IPS-20b (cell line): ENCODE data around the gene GJD2.
A peak's percentile ranks its signal among the peaks of the same experiment; 100 is the strongest.

Source experiments
- H3K27ac ChIP-seq: one replicate; pipeline ENCODE4 v1.5.1; 2013; ENCODE audit warnings: low read length
- H3K27me3 ChIP-seq: 2 replicates; pipeline ENCODE4 v1.6.1; 2013; ENCODE audit warnings: mild to moderate bottlenecking, low read length, inconsistent platforms; ENCODE audit not compliant: insufficient read depth
- H3K36me3 ChIP-seq: 2 replicates; pipeline ENCODE4 v1.6.1; 2013; ENCODE audit warnings: low read depth, mild to moderate bottlenecking, inconsistent platforms, low read length, moderate library complexity; ENCODE audit not compliant: insufficient read depth
- H3K4me1 ChIP-seq: 2 replicates; pipeline ENCODE4 v1.6.1; 2013; ENCODE audit warnings: mild to moderate bottlenecking, control low read depth, inconsistent platforms, low read length, moderate library complexity; ENCODE audit not compliant: insufficient read depth
- H3K4me3 ChIP-seq: 2 replicates; pipeline ENCODE4 v1.5.1; 2013; ENCODE audit warnings: mild to moderate bottlenecking, low read length, inconsistent platforms
- H3K9ac ChIP-seq: 2 replicates; pipeline ENCODE4 v1.6.1; 2013; ENCODE audit warnings: low read depth, mild to moderate bottlenecking, inconsistent platforms, low read length, moderate library complexity
- H3K9me3 ChIP-seq: 2 replicates; pipeline ENCODE4 v1.6.1; 2013; ENCODE audit warnings: mild to moderate bottlenecking, low read depth, low read length, inconsistent platforms; ENCODE audit not compliant: insufficient read depth

The GJD2 gene

DNA sequence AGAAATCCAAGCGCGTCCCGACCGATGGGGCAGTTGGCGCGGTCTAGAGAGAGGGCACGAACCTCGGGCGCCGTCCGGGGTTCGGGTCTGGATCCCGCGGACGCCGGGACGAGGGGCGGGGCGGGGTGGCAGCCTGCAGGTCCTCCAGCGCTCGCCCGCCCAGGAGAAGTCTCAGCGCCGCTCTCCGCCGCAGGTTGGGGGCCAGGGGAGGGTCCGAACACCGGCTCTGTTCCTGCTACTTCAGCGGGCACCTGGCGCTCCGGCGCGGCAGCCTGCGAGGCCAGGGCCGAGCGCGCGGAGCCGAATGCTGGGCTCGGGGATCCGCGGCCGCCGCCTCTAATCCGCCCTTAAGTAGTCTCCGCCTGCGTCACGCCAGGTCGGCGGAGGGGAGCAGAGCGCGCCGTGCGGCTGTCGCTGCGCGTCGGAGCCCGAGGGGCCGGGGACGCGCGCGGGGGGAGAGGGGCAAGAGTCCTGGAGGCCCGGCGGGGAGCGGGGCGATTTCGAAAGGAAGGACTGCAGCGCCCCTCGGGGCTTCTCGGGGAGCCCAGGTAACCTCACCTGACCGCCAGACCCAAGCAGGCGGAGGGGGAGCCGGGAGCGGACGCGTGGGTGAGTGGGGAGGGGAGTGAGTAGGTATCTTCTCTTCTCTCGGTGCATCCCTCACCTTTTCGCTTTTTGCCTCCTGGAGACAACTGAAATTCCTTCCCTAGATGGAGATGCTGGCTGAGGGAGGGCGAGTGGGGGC is at the start of gene GJD2:
Gene GJD2, minus strand, starts transcription at position 325 of the 745 bp plus-strand sequence. CDS start 510 bp downstream, outside the sequence.
- H3K4me3 ChIP-seq, result peak within 1 kb of the TSS; percentile 72
- H3K27me3 ChIP-seq, result peaks cover 75% of the 10 kb centered on the region

DNA sequence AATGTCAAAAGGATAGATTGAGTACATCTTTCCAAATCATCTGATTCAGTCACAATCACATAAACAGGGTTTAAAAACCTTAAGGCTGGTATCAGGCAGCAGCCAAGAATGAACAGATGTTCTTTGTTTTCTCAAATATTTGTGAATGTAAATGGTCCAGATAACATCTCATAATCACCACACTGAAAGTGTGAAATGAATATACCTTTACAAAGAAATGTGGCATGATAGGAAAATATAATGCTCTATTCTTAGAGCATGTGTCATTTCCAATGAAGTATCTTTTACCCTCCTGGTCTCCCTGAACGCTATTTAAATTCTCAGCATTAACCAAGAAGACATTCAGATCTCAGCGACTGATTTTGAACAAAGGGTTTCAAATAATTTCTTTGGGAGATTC is 49.3 kb upstream of the GJD2 start:
- no peaks in the 10 kb centered on the region for H3K36me3 ChIP-seq
- H3K27ac ChIP-seq, result no peak overlapping the region
- no peak overlapping the region for H3K4me3 ChIP-seq
- H3K9me3 ChIP-seq, result no peaks in the 10 kb centered on the region
- H3K27me3 ChIP-seq, result no peaks in the 10 kb centered on the region
- peaks cover 14% of the 10 kb centered on the region for H3K4me1 ChIP-seq
- no peak overlapping the region for H3K9ac ChIP-seq

More for the DNA sequence above, at the start of gene GJD2:
- Histone ChIP-seq H3K4me1 (peaks cover 4% of the 10 kb centered on the region; the same call in 1 of the 2 replicates), H3K27ac (no peak within 1 kb of the TSS), H3K9ac (no peak within 1 kb of the TSS), H3K36me3 (no peaks in the 10 kb centered on the region), H3K9me3 (no peaks in the 10 kb centered on the region)

DNA sequence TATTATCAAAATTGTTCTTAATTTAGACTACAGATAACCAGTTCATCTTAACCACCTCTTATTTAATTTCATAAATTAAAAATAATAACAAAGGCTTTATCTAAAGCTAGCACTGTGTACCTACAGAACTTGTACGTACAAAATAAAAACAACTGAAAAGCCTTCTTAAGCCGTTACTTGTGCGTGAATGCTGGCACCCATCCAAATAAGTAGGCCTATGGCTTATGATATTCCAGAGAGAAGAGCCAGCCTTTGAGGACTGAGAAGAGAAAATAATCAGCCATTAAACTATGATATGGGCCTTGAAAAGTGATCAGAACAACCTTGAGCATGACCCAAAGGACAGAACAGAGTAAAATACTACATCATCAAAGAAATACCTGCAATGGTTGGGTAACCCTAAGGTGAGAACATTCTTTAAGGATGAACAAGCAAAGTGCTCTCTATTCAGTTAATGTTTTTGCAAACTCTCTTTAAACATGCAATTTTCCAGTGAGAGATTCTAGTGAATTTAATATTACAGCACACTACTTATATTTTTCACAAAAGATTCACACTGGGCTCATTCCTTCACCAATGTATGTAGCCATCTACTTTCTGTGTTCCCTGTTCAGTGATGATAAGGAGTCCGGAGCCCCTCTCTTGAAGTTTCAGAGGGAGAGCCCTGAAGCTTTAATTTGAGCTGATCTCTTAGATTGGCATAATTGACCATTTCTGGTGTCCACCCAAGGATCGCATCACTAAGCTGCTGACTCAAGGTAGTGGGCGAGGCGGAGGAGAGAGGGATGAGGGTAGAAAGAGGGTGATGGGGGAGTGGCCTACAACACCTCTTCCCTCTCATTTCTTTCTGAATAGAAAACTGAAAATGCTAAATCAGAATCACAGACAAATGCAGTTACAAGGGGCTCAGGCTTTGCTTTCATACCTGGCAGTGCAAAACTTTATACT is 48.3 kb upstream of the GJD2 start:
- H3K27ac ChIP-seq, result no peak overlapping the region
- no peaks in the 10 kb centered on the region for H3K27me3 ChIP-seq
- peaks cover 17% of the 10 kb centered on the region for H3K4me1 ChIP-seq
- H3K4me3 ChIP-seq, result no peak overlapping the region
- H3K9me3 ChIP-seq, result no peaks in the 10 kb centered on the region
- no peaks in the 10 kb centered on the region for H3K36me3 ChIP-seq
- no peak overlapping the region for H3K9ac ChIP-seq

DNA sequence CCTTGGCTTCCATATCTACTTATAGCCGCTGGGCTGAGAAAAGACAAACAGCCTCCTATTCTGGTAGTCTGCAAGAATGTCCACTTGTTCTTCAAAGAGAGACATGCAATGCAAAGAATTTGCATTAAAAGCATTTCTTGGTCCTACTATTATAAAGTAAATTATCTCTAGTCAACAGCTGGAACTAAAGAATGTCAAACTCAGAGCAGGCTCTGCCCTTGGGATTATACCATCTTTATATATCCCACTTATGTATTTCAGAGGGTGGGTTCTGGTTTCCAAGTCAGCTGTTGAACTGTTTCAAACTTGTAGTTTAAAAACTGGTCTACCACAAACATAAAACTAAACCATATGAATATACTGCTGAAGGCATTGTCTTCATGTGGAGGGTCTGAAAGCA is 47.6 kb upstream of the GJD2 start:
- Histone ChIP-seq H3K27ac (no peak overlapping the region), H3K9ac (no peak overlapping the region), H3K4me1 (peaks cover 17% of the 10 kb centered on the region), H3K9me3 (no peaks in the 10 kb centered on the region), H3K4me3 (no peak overlapping the region), H3K27me3 (no peaks in the 10 kb centered on the region; the same call in 1 of the 2 replicates), H3K36me3 (no peaks in the 10 kb centered on the region)

DNA sequence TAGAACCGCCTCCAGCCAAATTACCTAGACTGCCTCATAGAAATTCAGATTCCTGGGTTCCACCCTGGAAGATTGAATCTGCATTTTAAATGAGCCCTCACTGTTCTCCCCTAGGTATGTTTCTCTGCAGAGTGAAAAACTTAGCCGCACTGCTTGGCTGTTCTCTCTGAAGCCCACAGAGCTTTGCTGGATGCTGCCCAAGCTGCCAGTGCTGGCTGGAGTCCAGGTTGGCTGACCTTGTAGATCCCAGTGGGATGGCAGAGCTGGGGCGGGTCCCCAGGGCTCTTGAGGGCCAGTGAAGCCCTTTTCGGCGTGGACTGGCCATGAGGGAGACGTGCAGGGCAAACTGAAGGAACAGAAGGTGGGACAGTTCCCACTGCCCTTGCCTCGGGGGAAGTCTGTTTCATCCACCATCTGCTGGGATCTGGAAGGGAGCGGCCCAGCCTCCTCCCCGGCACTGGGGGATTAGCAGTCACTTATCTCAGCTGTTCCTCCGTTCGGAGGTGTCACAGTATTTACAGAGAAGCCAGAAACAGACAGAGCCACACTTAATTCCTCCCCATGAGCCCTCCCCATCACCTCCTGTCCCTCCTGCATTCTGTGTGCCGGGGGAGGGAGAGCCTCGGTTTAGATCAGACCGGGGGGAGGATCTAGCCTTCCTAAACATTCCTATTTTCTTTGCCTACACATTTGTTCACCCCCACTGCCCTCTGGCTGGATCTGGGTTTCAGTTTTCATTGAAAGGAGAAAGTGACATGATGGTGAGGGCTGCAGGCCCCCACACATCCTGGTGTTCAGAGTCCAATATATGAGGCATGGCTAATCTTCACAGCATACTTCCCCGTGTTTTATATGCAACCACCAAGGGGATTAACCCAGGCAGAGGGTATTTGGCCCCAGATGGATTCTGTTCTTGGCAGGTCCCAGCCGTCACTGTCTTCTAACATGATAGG is 44.6 kb upstream of the GJD2 start:
- Histone ChIP-seq H3K27me3 (peaks cover 28% of the 10 kb centered on the region), H3K9me3 (no peaks in the 10 kb centered on the region), H3K9ac (no peak overlapping the region), H3K4me1 (peaks cover 20% of the 10 kb centered on the region), H3K36me3 (no peaks in the 10 kb centered on the region), H3K4me3 (no peak overlapping the region), H3K27ac (no peak overlapping the region)

DNA sequence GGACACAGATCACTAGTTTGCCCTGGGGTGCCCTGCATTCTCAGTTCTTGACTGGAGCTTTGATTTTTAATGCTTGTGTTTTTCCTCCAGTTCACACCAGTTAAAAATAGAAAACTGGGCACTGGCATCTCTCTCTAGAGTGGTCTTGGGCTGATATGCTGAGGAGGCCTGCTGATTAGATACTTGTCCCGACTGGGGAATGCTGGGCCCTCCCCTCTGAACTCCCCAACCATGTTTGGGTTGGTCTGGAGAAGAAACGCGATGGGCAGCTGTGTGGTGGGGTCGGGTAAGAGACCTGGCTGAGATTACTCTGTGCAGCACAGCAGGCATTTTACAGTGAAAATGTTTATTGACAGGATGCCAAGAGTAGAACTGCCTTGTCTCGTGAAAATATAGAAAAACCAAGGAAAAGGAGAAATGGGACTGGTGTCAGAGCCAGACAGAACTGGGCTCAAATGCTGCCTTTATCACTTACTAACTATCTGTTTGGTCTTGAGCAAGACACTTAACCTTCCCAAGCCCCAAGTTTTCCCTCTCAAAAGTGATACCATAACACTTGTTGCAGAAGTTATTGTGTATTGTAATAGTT is 42.1 kb upstream of the GJD2 start:
- peaks cover 37% of the 10 kb centered on the region for H3K27me3 ChIP-seq
- H3K27ac ChIP-seq, result no peak overlapping the region
- peaks cover 14% of the 10 kb centered on the region for H3K4me1 ChIP-seq
- no peaks in the 10 kb centered on the region for H3K9me3 ChIP-seq
- no peak overlapping the region for H3K9ac ChIP-seq
- no peak overlapping the region for H3K4me3 ChIP-seq
- H3K36me3 ChIP-seq, result peaks cover 24% of the 10 kb centered on the region

DNA sequence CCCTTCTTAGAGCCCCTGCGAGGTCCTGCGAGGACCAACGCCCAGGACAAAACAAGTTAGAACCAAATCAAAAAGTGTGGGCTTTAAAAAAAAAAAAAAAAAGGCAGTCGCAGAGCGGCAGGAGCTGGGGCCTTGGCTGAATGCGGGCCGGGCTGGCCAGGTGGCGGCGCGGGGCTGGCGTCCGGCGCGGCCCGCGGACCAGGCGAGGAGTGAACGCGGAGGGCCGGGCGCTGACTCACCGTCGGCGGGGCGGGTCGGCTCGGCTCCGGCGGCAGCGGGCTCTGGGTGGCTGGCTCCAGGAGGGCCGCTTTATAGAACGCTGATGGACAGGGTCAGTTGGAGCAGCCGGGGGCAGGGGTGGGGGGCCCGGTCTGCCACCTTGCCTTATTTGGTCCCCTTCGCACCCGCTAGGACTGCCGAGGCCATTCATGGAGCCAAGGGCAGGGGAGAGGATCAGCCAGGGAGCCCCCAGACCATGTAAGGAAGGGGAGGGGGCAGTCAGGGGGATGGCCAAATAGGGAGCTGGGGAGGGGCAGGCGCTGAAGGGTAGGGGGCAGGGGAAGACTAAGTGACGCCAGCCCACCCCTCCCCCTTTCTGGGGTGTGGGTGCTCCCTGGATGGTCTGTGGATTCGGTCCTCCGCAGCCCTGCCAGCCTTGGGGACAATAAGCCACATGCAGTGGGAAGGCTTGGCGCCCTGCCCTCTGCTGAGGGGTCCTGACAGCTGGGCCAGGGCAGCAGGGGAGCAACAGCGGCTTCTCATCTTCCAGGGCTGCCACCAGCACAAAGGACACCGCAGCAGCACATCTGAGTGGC is 40.7 kb upstream of the GJD2 start, which contains the start of gene ACTC1:
Gene ACTC1, minus strand, starts transcription at position 283 of the 815 bp plus-strand sequence. CDS start 741 bp downstream, outside the sequence.
- peaks cover 14% of the 10 kb centered on the region for H3K4me1 ChIP-seq
- no peak within 1 kb of the TSS for H3K27ac ChIP-seq
- H3K36me3 ChIP-seq, result peaks cover 37% of the 10 kb centered on the region
- H3K9ac ChIP-seq, result peak within 1 kb of the TSS; percentile 90
- peaks cover 37% of the 10 kb centered on the region for H3K27me3 ChIP-seq
- H3K9me3 ChIP-seq, result no peaks in the 10 kb centered on the region
- H3K4me3 ChIP-seq, result peak within 1 kb of the TSS; percentile 77

DNA sequence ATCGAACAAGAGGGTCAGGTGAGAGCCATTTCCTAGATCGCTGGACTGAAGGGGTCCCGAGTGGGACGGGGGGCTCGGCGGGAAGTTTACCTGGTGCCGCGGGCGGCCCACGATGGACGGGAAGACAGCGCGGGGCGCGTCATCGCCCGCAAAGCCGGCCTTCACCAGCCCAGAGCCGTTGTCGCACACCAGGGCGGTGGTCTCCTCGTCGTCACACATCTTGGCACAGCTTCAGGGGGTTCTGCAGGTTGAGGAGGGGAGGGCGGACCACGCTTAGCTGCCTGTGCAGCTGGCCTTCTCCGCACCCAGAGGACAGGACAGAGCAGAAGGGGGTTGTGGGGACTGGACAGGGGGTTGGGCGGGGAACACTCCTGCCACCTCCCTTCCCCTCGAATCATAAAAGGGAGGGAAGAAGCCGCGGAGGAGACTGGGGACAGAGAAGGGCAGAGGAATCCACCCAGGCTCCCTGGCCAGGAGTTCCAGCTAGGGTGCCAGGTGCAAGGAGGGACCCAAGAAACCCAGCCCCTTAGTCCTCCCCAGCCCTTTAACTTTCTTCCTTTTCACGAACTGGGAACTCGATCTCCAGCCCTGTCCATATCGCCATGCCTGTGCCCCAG is 39.9 kb upstream of the GJD2 start:
- H3K9me3 ChIP-seq, result no peaks in the 10 kb centered on the region
- peaks cover 37% of the 10 kb centered on the region for H3K27me3 ChIP-seq
- peak overlapping the region; percentile 77 for H3K4me3 ChIP-seq
- no peak overlapping the region for H3K27ac ChIP-seq
- H3K9ac ChIP-seq, result peak overlapping the region; percentile 90
- peaks cover 12% of the 10 kb centered on the region for H3K4me1 ChIP-seq
- peaks cover 41% of the 10 kb centered on the region for H3K36me3 ChIP-seq

DNA sequence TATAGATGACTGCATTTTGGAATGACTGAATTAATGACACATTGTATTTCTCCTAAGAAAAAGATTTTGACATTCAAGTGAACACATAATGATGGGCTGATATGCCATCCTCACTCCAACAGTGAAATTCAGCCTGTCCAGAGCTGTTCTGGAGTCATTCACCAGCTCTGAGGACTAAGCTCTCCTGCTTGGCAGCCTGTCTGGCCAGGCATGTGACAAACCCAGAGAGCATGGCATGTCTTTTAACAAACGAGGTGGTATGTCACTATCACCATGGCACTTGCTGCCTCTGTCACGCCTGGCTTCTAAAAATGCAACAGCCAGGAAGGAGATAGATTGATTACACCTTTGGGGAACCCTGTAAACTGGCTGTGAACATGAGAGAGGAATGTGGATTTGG is 39.1 kb upstream of the GJD2 start:
- Histone ChIP-seq H3K36me3 (peaks cover 41% of the 10 kb centered on the region), H3K27me3 (peaks cover 37% of the 10 kb centered on the region), H3K4me1 (peaks cover 4% of the 10 kb centered on the region), H3K4me3 (peak overlapping the region; percentile 77), H3K9ac (no peak overlapping the region), H3K27ac (no peak overlapping the region), H3K9me3 (no peaks in the 10 kb centered on the region)

DNA sequence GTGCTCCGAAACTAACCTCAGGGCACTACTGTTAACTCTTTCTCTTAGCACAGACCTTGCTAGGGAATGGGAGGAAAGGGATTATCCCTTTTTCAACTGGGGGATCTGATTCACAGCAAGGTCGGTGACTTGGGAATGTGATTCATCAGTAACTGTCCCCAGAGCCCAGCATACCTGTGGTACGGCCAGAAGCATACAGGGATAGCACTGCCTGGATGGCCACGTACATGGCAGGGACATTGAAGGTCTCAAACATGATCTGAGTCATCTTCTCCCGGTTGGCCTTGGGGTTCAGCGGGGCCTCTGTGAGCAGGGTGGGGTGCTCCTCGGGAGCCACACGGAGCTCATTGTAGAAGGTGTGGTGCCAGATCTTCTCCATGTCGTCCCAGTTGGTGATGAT is 38.3 kb upstream of the GJD2 start:
- H3K27me3 ChIP-seq, result peaks cover 37% of the 10 kb centered on the region
- H3K36me3 ChIP-seq, result peaks cover 41% of the 10 kb centered on the region
- no peak overlapping the region for H3K27ac ChIP-seq
- peak overlapping the region; percentile 39; the same call in 1 of the 2 replicates for H3K4me3 ChIP-seq
- no peaks in the 10 kb centered on the region for H3K9me3 ChIP-seq
- peaks cover 3% of the 10 kb centered on the region for H3K4me1 ChIP-seq
- no peak overlapping the region for H3K9ac ChIP-seq
